ENCODE results near the gene TTC12. TPM values are rescaled to one million over a fixed set of nuclear protein-coding genes. Genes with fewer than 3 reads are reported as not detected.

The TTC12 gene
- total and polyA plus RNA-seq, 2 of the 8 experiments (the other 6 are each of a cell fraction or from before 2014, with no cell fraction given): 4.7 to 9.0 TPM

DNA sequence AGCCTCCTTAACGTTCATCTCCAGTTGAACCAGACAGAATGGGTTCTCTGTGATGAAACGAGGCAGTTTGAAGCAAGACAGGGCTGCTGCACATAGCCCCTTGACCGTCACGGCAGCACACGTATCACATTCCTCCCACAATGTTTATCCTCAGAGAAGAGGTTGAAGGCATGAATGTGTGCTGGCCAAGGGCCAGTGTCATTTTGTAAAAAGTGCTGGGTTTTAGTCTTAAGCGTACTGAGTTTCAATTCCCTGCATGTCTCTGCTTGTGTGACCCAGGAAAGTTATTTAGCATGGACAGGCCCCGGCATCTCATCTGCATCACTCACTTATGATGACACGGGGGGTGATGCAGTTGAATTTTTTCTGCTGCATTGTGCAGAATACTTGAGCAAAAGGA is 31.6 kb downstream of the TTC12 start (continued):
- TF ChIP-seq, protein P1, sequence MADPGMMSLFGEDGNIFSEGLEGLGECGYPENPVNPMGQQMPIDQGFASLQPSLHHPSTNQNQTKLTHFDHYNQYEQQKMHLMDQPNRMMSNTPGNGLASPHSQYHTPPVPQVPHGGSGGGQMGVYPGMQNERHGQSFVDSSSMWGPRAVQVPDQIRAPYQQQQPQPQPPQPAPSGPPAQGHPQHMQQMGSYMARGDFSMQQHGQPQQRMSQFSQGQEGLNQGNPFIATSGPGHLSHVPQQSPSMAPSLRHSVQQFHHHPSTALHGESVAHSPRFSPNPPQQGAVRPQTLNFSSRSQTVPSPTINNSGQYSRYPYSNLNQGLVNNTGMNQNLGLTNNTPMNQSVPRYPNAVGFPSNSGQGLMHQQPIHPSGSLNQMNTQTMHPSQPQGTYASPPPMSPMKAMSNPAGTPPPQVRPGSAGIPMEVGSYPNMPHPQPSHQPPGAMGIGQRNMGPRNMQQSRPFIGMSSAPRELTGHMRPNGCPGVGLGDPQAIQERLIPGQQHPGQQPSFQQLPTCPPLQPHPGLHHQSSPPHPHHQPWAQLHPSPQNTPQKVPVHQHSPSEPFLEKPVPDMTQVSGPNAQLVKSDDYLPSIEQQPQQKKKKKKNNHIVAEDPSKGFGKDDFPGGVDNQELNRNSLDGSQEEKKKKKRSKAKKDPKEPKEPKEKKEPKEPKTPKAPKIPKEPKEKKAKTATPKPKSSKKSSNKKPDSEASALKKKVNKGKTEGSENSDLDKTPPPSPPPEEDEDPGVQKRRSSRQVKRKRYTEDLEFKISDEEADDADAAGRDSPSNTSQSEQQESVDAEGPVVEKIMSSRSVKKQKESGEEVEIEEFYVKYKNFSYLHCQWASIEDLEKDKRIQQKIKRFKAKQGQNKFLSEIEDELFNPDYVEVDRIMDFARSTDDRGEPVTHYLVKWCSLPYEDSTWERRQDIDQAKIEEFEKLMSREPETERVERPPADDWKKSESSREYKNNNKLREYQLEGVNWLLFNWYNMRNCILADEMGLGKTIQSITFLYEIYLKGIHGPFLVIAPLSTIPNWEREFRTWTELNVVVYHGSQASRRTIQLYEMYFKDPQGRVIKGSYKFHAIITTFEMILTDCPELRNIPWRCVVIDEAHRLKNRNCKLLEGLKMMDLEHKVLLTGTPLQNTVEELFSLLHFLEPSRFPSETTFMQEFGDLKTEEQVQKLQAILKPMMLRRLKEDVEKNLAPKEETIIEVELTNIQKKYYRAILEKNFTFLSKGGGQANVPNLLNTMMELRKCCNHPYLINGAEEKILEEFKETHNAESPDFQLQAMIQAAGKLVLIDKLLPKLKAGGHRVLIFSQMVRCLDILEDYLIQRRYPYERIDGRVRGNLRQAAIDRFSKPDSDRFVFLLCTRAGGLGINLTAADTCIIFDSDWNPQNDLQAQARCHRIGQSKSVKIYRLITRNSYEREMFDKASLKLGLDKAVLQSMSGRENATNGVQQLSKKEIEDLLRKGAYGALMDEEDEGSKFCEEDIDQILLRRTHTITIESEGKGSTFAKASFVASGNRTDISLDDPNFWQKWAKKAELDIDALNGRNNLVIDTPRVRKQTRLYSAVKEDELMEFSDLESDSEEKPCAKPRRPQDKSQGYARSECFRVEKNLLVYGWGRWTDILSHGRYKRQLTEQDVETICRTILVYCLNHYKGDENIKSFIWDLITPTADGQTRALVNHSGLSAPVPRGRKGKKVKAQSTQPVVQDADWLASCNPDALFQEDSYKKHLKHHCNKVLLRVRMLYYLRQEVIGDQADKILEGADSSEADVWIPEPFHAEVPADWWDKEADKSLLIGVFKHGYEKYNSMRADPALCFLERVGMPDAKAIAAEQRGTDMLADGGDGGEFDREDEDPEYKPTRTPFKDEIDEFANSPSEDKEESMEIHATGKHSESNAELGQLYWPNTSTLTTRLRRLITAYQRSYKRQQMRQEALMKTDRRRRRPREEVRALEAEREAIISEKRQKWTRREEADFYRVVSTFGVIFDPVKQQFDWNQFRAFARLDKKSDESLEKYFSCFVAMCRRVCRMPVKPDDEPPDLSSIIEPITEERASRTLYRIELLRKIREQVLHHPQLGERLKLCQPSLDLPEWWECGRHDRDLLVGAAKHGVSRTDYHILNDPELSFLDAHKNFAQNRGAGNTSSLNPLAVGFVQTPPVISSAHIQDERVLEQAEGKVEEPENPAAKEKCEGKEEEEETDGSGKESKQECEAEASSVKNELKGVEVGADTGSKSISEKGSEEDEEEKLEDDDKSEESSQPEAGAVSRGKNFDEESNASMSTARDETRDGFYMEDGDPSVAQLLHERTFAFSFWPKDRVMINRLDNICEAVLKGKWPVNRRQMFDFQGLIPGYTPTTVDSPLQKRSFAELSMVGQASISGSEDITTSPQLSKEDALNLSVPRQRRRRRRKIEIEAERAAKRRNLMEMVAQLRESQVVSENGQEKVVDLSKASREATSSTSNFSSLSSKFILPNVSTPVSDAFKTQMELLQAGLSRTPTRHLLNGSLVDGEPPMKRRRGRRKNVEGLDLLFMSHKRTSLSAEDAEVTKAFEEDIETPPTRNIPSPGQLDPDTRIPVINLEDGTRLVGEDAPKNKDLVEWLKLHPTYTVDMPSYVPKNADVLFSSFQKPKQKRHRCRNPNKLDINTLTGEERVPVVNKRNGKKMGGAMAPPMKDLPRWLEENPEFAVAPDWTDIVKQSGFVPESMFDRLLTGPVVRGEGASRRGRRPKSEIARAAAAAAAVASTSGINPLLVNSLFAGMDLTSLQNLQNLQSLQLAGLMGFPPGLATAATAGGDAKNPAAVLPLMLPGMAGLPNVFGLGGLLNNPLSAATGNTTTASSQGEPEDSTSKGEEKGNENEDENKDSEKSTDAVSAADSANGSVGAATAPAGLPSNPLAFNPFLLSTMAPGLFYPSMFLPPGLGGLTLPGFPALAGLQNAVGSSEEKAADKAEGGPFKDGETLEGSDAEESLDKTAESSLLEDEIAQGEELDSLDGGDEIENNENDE (IDR thresholded peaks at IDR 0.05; ENCODE audit: insufficient replicate concordance, low read length): no peak
- TF ChIP-seq GTF2F1 (IDR thresholded peaks at IDR 0.05; ENCODE audit: borderline replicate concordance, low read depth, low read length) (no peak), TAF7 (optimal IDR thresholded peaks at IDR 0.05; ENCODE audit: borderline replicate concordance, low read depth, low read length) (no peak), CREB1 (IDR thresholded peaks at IDR 0.05) (no peak), JUN (IDR thresholded peaks at IDR 0.05; ENCODE audit: low read depth, low read length) (no peak)
